GM12874 (cell line): Measurements from ENCODE around the gene RER1.

Source experiments
- CTCF ChIP-seq: IDR thresholded peaks from 2 replicates; pipeline ENCODE4 v1.5.1; 2011; ENCODE audit warnings: low read depth, mild to moderate bottlenecking, control low read depth, low read length, moderate library complexity; ENCODE audit not compliant: insufficient read depth

The RER1 gene

GRCh38 chr1:2356401-2356800 is 35.2 kb upstream of the RER1 start:
- no peak for TF ChIP-seq CTCF

GRCh38 chr1:2356911-2357845 is 34.5 kb upstream of the RER1 start:
- TF ChIP-seq CTCF = no peak

GRCh38 chr1:2358072-2358471 is 33.6 kb upstream of the RER1 start:
- TF ChIP-seq CTCF = no peak

GRCh38 chr1:2358651-2359640 is 32.7 kb upstream of the RER1 start:
- no peak for TF ChIP-seq CTCF

GRCh38 chr1:2360588-2361364 is 30.9 kb upstream of the RER1 start:
- no peak for TF ChIP-seq CTCF

GRCh38 chr1:2363847-2364513 is 27.7 kb upstream of the RER1 start:
- TF ChIP-seq CTCF = no peak
